GM18909 (cell line): ENCODE results near the gene ITGB3.
A peak's percentile ranks its signal among the peaks of the same experiment; 100 is the strongest.
"Not testable (repeated sequence)": the region's sequence is repeated elsewhere in the genome, so short reads cannot be mapped to it uniquely, and the experiment has no call there.

Source experiments
- ATAC-seq: cut with Tn5 transposase; IDR thresholded peaks from one replicate; pipeline ENCODE4 v1.9.1; 2021; ENCODE audit warnings: mild to moderate bottlenecking; ENCODE audit not compliant: unreplicated experiment, poor library complexity

The ITGB3 gene

GRCh38 chr17:47253541-47254402 lies at the start of gene ITGB3:
Gene ITGB3, plus strand, starts transcription at chr17:47253827. Its CDS starts 35 bp downstream, at chr17:47253862.
- peak; percentile 86 for ATAC-seq

GRCh38 chr17:47203984-47204721 lies 49.5 kb upstream of the ITGB3 start:
- no peak for ATAC-seq

- peak; percentile 49 for ATAC-seq
Observed at GRCh38 chr17:47204722-47205418, 48.8 kb upstream of the ITGB3 start.

GRCh38 chr17:47205419-47205963 lies 48.1 kb upstream of the ITGB3 start:
- peak; percentile 62 for ATAC-seq

GRCh38 chr17:47207143-47208067 lies 46.2 kb upstream of the ITGB3 start:
- ATAC-seq, result no peak

- no peak for ATAC-seq
Observed at GRCh38 chr17:47208744-47209488, 44.7 kb upstream of the ITGB3 start, which contains the start of gene MYL4. Gene MYL4, plus strand, starts transcription at chr17:47209348. Its CDS starts 75 bp downstream, at chr17:47209423.

- ATAC-seq, result no peak
Observed at GRCh38 chr17:47209499-47209898, 44.1 kb upstream of the ITGB3 start.

GRCh38 chr17:47210105-47210504 lies 43.5 kb upstream of the ITGB3 start:
- no peak for ATAC-seq

GRCh38 chr17:47210779-47211178 lies 42.8 kb upstream of the ITGB3 start:
- no peak for ATAC-seq

GRCh38 chr17:47212458-47212857 lies 41.2 kb upstream of the ITGB3 start:
- no peak for ATAC-seq

GRCh38 chr17:47213540-47213939 lies 40.1 kb upstream of the ITGB3 start:
- ATAC-seq, result no peak

- no peak for ATAC-seq
Observed at GRCh38 chr17:47214931-47215330, 38.7 kb upstream of the ITGB3 start.

GRCh38 chr17:47216821-47217220 lies 36.8 kb upstream of the ITGB3 start:
- ATAC-seq, result not testable (repeated sequence)

- ATAC-seq, result not testable (repeated sequence)
Observed at GRCh38 chr17:47217279-47217678, 36.3 kb upstream of the ITGB3 start.

GRCh38 chr17:47218896-47219430 lies 34.7 kb upstream of the ITGB3 start:
- no peak for ATAC-seq

GRCh38 chr17:47219621-47220475 lies 33.8 kb upstream of the ITGB3 start:
- ATAC-seq, result no peak

- ATAC-seq, result no peak
Observed at GRCh38 chr17:47220531-47220999, 33.1 kb upstream of the ITGB3 start.
